K562 (cell line): Measurements from ENCODE around the gene PIP5KL1. TPM values are rescaled to one million over a fixed set of nuclear protein-coding genes. Genes with fewer than 3 reads are reported as not detected.

Experiments
- HINFP ChIP-seq: fragments of 450-650 bp; conservative IDR thresholded peaks from 2 replicates; pipeline ENCODE4 v1.6.1; 2016; ENCODE audit warnings: missing genetic modification characterization, low read depth, mild to moderate bottlenecking, control low read depth, missing compliant biosample characterization
- REST ChIP-seq, 2 experiments: fragments of 450-650 bp; formaldehyde crosslinking in 1 of 2; IDR thresholded peaks; 2 replicates each; pipeline versions ENCODE4 v1.4.0 to v1.6.1; 2014 to 2020; ENCODE audit warnings: mild to moderate bottlenecking in 2 of 2, borderline replicate concordance in 1 of 2, low read depth in 1 of 2
- ZNF644 ChIP-seq: fragments of 200-800 bp; sonication (Bioruptor generic); IDR thresholded peaks from 2 replicates; pipeline ENCODE4 v1.6.1; 2016; ENCODE audit warnings: low read depth, missing genetic modification characterization, missing compliant biosample characterization
- polyA plus RNA-seq, 8 experiments: library from polyadenylated mRNA; depleted of rRNA in 4 of 8; stranded (reverse) in 5 of 8; unstranded in 3 of 8; fragments of >200 nt; fragmentation: Nextera tagmentation in 2 of 8; fragmentation: Illumina TruSeq in 1 of 8; extraction: Ambion mirVana in 2 of 8; extraction: Trizol in 1 of 8; gene quantifications; 2 replicates each; pipeline versions ENCODE4 v1.2.1 to v1.2.3, GENCODE V29; 2011 to 2014; ENCODE audit warnings: inconsistent platforms in 1 of 8, missing spikeins in 1 of 8
- total RNA-seq, 7 experiments: library from RNA; depleted of rRNA in 6 of 7; stranded (reverse); fragments of >200 nt in 6 of 7; fragmentation: Illumina TruSeq in 2 of 7; extraction: Trizol in 2 of 7; gene quantifications; 2 replicates each; pipeline versions ENCODE4 v1.2.1 to v1.2.3, GENCODE V29; 2011 to 2021; ENCODE audit warnings: low replicate concordance in 1 of 7

Gene PIP5KL1
- total and polyA plus RNA-seq, 9 of the 15 experiments (the other 6 are each of a cell fraction or from before 2014, with no cell fraction given) = 0.18 to 4.8 (median 1.2) TPM

DNA sequence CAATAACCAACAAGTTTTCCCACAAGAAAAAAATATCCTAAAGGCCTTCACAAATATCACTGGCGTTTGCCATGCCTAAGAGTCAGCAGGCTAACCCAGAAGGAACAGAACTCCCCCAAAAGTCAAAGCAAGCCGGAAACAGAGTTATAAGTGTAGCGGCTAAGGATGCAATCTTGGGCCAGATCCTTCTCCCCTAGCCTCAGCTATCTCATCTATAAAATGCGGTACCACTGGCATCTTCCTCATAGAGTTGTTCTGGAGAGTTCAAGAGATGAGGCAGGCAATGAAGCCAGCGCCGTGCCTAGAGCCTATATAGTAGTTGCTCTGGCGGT, 6.4 kb upstream of the PIP5KL1 start (continued):
- TF ChIP-seq REST (IDR thresholded peaks at IDR 0.05; ENCODE audit: borderline replicate concordance) (no peak), REST (CRISPR knock-in tag; IDR thresholded peaks at IDR 0.05; ENCODE audit: low read depth) (no peak), HINFP (tag) (no peak), ZNF644 (tag) (no peak)
